Loucy (cell line): Measurements from ENCODE around the gene NELL2.

Source experiments
- H2AFZ ChIP-seq: fragments of 200-600 bp; sonication (generic); 2 replicates; pipeline ENCODE4 v1.6.0; 2016; ENCODE audit warnings: antibody characterized with exemption, mild to moderate bottlenecking, low read length, moderate library complexity
- H3F3A ChIP-seq: fragments of 200-600 bp; 2 replicates; pipeline ENCODE4 v1.6.0; 2016; ENCODE audit warnings: antibody characterized with exemption, low read depth, mild to moderate bottlenecking
- H3K27me3 ChIP-seq: fragments of 200-600 bp; sonication (generic); 2 replicates; pipeline ENCODE4 v1.6.1; 2014; ENCODE audit warnings: low read length, mild to moderate bottlenecking; ENCODE audit not compliant: insufficient read depth, poor library complexity, severe bottlenecking
- H3K36me3 ChIP-seq: fragments of 200-600 bp; sonication (generic); 2 replicates; pipeline ENCODE4 v1.6.1; 2016; ENCODE audit warnings: low read length; ENCODE audit not compliant: insufficient read depth
- H3K4me1 ChIP-seq: fragments of 200-600 bp; sonication (generic); 2 replicates; pipeline ENCODE4 v1.5.1; 2014; ENCODE audit warnings: low read length, mild to moderate bottlenecking; ENCODE audit not compliant: insufficient read depth, poor library complexity, severe bottlenecking
- H3K4me2 ChIP-seq: fragments of 200-600 bp; sonication (generic); 2 replicates; pipeline ENCODE4 v1.6.0; 2014; ENCODE audit warnings: antibody characterized with exemption, low read length, low read depth, mild to moderate bottlenecking; ENCODE audit not compliant: poor library complexity, severe bottlenecking
- H3K4me3 ChIP-seq: fragments of 200-600 bp; sonication (generic); 2 replicates; pipeline ENCODE4 v1.5.1; 2014; ENCODE audit warnings: low read length, mild to moderate bottlenecking, mixed read lengths; ENCODE audit not compliant: poor library complexity, severe bottlenecking
- H3K79me2 ChIP-seq: fragments of 200-600 bp; sonication (generic); 2 replicates; pipeline ENCODE4 v1.6.1; 2014; ENCODE audit warnings: low read length; ENCODE audit not compliant: insufficient read depth
- H3K9ac ChIP-seq: fragments of 200-600 bp; sonication (generic); 2 replicates; pipeline ENCODE4 v1.6.0; 2014; ENCODE audit warnings: mild to moderate bottlenecking, low read depth, low read length, moderate library complexity; ENCODE audit not compliant: poor library complexity, severe bottlenecking
- H3K9me2 ChIP-seq: fragments of 200-600 bp; sonication (generic); replicated peaks from 2 replicates; pipeline ENCODE4 v1.6.1; 2016; ENCODE audit warnings: low read depth, low read length, mixed read lengths
- H3K9me3 ChIP-seq: fragments of 200-600 bp; sonication (generic); 2 replicates; pipeline ENCODE4 v1.6.1; 2014; ENCODE audit warnings: mild to moderate bottlenecking, antibody characterized with exemption, low read length, low read depth; ENCODE audit not compliant: insufficient read depth
- H4K20me1 ChIP-seq: fragments of 200-600 bp; sonication (generic); 2 replicates; pipeline ENCODE4 v1.6.0; 2014; ENCODE audit warnings: antibody characterized with exemption, low read length, mild to moderate bottlenecking; ENCODE audit not compliant: insufficient read depth, poor library complexity, severe bottlenecking
- EZH2phosphoT487 ChIP-seq: fragments of 200-600 bp; IDR thresholded peaks from 2 replicates; pipeline ENCODE4 v1.6.1; 2018; ENCODE audit warnings: antibody characterized with exemption, mild to moderate bottlenecking, moderate library complexity, borderline replicate concordance
- TF ChIP-seq, protein P1 (sequence below): fragments of 200-600 bp; sonication (generic); conservative IDR thresholded peaks from 2 replicates; pipeline ENCODE4 v1.5.1; 2014; ENCODE audit warnings: mild to moderate bottlenecking, antibody characterized with exemption, low read length

NELL2 gene

GRCh38 chr12:44464180-44464579, 411.9 kb downstream of the NELL2 start:
- H3K9me2 ChIP-seq, result no peaks in the 10 kb centered on the region
- H2AFZ ChIP-seq, result no peak overlapping the region
- H3K9me3 ChIP-seq, result peaks cover 7% of the 10 kb centered on the region; the same call in 1 of the 2 replicates
- no peak overlapping the region for H3K4me3 ChIP-seq
- no peaks in the 10 kb centered on the region for H3F3A ChIP-seq
- H3K4me1 ChIP-seq, result no peaks in the 10 kb centered on the region
- H3K79me2 ChIP-seq, result no peaks in the 10 kb centered on the region
- H3K27me3 ChIP-seq, result no peaks in the 10 kb centered on the region
- no peaks in the 10 kb centered on the region for H3K36me3 ChIP-seq
- H3K9ac ChIP-seq, result no peak overlapping the region
- no peak for TF ChIP-seq EZH2phosphoT487
- TF ChIP-seq, protein P1, sequence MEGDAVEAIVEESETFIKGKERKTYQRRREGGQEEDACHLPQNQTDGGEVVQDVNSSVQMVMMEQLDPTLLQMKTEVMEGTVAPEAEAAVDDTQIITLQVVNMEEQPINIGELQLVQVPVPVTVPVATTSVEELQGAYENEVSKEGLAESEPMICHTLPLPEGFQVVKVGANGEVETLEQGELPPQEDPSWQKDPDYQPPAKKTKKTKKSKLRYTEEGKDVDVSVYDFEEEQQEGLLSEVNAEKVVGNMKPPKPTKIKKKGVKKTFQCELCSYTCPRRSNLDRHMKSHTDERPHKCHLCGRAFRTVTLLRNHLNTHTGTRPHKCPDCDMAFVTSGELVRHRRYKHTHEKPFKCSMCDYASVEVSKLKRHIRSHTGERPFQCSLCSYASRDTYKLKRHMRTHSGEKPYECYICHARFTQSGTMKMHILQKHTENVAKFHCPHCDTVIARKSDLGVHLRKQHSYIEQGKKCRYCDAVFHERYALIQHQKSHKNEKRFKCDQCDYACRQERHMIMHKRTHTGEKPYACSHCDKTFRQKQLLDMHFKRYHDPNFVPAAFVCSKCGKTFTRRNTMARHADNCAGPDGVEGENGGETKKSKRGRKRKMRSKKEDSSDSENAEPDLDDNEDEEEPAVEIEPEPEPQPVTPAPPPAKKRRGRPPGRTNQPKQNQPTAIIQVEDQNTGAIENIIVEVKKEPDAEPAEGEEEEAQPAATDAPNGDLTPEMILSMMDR, result no peak
- no peak overlapping the region for H3K4me2 ChIP-seq
- H4K20me1 ChIP-seq, result no peaks in the 10 kb centered on the region

DNA sequence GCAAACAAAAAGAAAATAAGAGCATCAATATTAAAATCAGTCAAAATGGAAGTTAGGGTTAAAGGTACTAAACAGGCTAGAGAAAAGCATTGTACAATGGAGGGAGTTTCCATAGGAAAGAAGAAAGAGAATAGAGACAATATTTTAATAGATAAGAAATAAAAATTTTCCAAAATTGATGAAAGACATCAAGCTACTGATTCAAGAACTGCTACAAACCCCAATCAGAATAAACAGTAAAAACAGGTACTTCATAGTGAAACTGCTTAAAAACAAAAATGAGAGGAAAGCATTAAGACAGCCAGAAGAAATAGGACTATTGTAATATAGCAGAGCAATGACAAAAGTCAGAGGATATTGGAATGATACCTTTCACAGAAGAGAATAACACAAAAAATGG, 413.4 kb downstream of the NELL2 start:
- H3K79me2 ChIP-seq, result no peaks in the 10 kb centered on the region
- H3K9me2 ChIP-seq, result no peaks in the 10 kb centered on the region
- H3K4me1 ChIP-seq, result no peaks in the 10 kb centered on the region
- no peak overlapping the region for H3K4me2 ChIP-seq
- no peaks in the 10 kb centered on the region for H4K20me1 ChIP-seq
- no peaks in the 10 kb centered on the region for H3F3A ChIP-seq
- no peaks in the 10 kb centered on the region for H3K36me3 ChIP-seq
- no peak overlapping the region for H3K4me3 ChIP-seq
- no peak overlapping the region for H2AFZ ChIP-seq
- no peaks in the 10 kb centered on the region; the same call in 1 of the 2 replicates for H3K9me3 ChIP-seq
- no peak for TF ChIP-seq EZH2phosphoT487
- TF ChIP-seq, protein P1, result no peak
- no peaks in the 10 kb centered on the region for H3K27me3 ChIP-seq
- H3K9ac ChIP-seq, result no peak overlapping the region

DNA sequence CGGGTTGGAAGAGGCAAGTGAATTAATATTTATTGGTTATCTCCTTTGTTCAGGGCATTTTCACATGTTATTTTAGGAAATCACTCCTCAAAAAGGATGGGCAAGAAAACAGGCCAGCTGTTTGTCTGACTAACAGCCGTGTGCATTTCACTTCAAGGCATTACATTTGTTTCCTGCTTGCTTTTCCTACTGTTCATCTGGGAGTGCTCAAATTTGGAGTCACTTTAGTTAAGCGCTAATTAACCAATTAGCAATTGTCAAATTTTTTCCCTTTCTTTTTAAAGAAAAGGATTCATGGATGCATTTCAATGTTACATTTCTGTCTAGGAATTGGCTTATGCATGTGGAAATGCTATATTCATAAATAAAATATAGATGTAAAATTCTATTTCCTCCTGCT, 415.9 kb downstream of the NELL2 start:
- Histone ChIP-seq H4K20me1 (no peaks in the 10 kb centered on the region), H3K9me3 (no peaks in the 10 kb centered on the region), H2AFZ (no peak overlapping the region)

More for the DNA sequence above, 415.9 kb downstream of the NELL2 start:
- TF ChIP-seq, protein P1, result no peak
- no peak for TF ChIP-seq EZH2phosphoT487
- Histone ChIP-seq H3F3A (no peaks in the 10 kb centered on the region), H3K4me3 (no peak overlapping the region), H3K4me1 (no peaks in the 10 kb centered on the region), H3K36me3 (no peaks in the 10 kb centered on the region), H3K4me2 (no peak overlapping the region), H3K79me2 (no peaks in the 10 kb centered on the region), H3K9ac (no peak overlapping the region), H3K9me2 (no peaks in the 10 kb centered on the region), H3K27me3 (no peaks in the 10 kb centered on the region)
